Peyer's patch (tissue), 4 donors: ENCODE measurements around the gene DNASE2B. TPM values are rescaled to one million over a fixed set of nuclear protein-coding genes. Genes with fewer than 3 reads are reported as not detected.

Experiments used
- DNase-seq, 3 donors: peaks; one replicate each; pipeline ENCODE4 v3.0.0-alpha.2; 2017 to 2019
- H3K27ac ChIP-seq, 4 donors: fragments of 200-600 bp; sonication (generic); one replicate each; pipeline ENCODE4 v1.5.1; 2016 to 2019
- H3K27me3 ChIP-seq, 2 donors: fragments of 200-600 bp; sonication (generic); one replicate each; pipeline ENCODE4 v1.5.1; 2019
- H3K36me3 ChIP-seq, 3 donors: fragments of 200-600 bp; sonication (generic); one replicate each; pipeline ENCODE4 v1.5.1; 2016 to 2019
- H3K4me1 ChIP-seq, 4 donors: fragments of 200-600 bp; sonication (generic); one replicate each; pipeline ENCODE4 v1.5.1; 2016 to 2019
- H3K4me3 ChIP-seq, 4 donors: fragments of 200-600 bp; sonication (generic); 1 replicate in 3 of 4; 2 replicates in 1 of 4; pipeline ENCODE4 v1.5.1; 2016 to 2019; ENCODE audit warnings: mild to moderate bottlenecking in 1 of 4
- H3K9me3 ChIP-seq, 4 donors: fragments of 200-600 bp; sonication (generic); one replicate each; pipeline ENCODE4 v1.5.1; 2016 to 2019; ENCODE audit warnings: mild to moderate bottlenecking in 1 of 4
- CTCF ChIP-seq, 6 experiments: fragments of 450-650 bp in 4 of 6; fragments of 200-600 bp in 2 of 6; sonication (generic) in 1 of 6; IDR thresholded peaks; one replicate each; pipeline ENCODE4 v1.5.1; 2017 to 2019; ENCODE audit warnings: antibody characterized with exemption in 6 of 6, mild to moderate bottlenecking in 3 of 6, moderate library complexity in 1 of 6
- POLR2A ChIP-seq, 2 donors: fragments of 450-650 bp; IDR thresholded peaks; one replicate each; pipeline ENCODE4 v1.5.1; 2017; ENCODE audit warnings: antibody characterized with exemption in 2 of 2, mild to moderate bottlenecking in 2 of 2, moderate library complexity in 2 of 2
- total RNA-seq, 4 donors: library from RNA; depleted of rRNA; stranded (reverse); fragments of >200 nt; gene quantifications; one replicate each; pipeline ENCODE4 v1.1.0, GENCODE V29; 2016

Gene DNASE2B
- total RNA-seq, 4 donors from 2014 or later, result not detected

- DNase-seq, result no peak
- Histone ChIP-seq H3K9me3 (no peaks in the 10 kb centered on the region), H3K36me3 (no peaks in the 10 kb centered on the region), H3K27ac (no peak overlapping the region), H3K27me3 (no peaks in the 10 kb centered on the region), H3K4me3 (no peak overlapping the region), H3K4me1 (no peaks in the 10 kb centered on the region)
- TF ChIP-seq CTCF (IDR thresholded peaks at IDR 0.05), result no peak
- no peak for TF ChIP-seq POLR2A (IDR thresholded peaks at IDR 0.05)
These were observed 22.0 kb upstream of the DNASE2B start for GRCh38 chr1:84376000-84376910.

GRCh38 chr1:84377480-84378095, 20.7 kb upstream of the DNASE2B start:
- Histone ChIP-seq H3K4me3 (no peak overlapping the region), H3K36me3 (no peaks in the 10 kb centered on the region), H3K27me3 (no peaks in the 10 kb centered on the region), H3K9me3 (no peaks in the 10 kb centered on the region), H3K27ac (no peak overlapping the region), H3K4me1 (no peaks in the 10 kb centered on the region)
- TF ChIP-seq POLR2A (IDR thresholded peaks at IDR 0.05), result no peak
- no peak for TF ChIP-seq CTCF (IDR thresholded peaks at IDR 0.05)
- DNase-seq, result no peak

- H3K27me3 ChIP-seq, result no peaks in the 10 kb centered on the region
These were observed 19.0 kb upstream of the DNASE2B start for GRCh38 chr1:84379138-84379916.

GRCh38 chr1:84379917-84380180, 18.4 kb upstream of the DNASE2B start:
- Histone ChIP-seq H3K4me1 (no peaks in the 10 kb centered on the region), H3K4me3 (no peak overlapping the region), H3K9me3 (no peaks in the 10 kb centered on the region), H3K27ac (no peak overlapping the region), H3K27me3 (no peaks in the 10 kb centered on the region), H3K36me3 (no peaks in the 10 kb centered on the region)
- TF ChIP-seq POLR2A (IDR thresholded peaks at IDR 0.05), result no peak
- no peak for TF ChIP-seq CTCF (IDR thresholded peaks at IDR 0.05)
- DNase-seq, result no peak

More at GRCh38 chr1:84379138-84379916, 19.0 kb upstream of the DNASE2B start:
- Histone ChIP-seq H3K36me3 (no peaks in the 10 kb centered on the region), H3K9me3 (no peaks in the 10 kb centered on the region), H3K4me3 (no peak overlapping the region), H3K27ac (no peak overlapping the region), H3K4me1 (no peaks in the 10 kb centered on the region)
- DNase-seq, result no peak
- TF ChIP-seq POLR2A (IDR thresholded peaks at IDR 0.05), result no peak
- TF ChIP-seq CTCF (IDR thresholded peaks at IDR 0.05), result no peak

GRCh38 chr1:84382127-84382526, 16.2 kb upstream of the DNASE2B start:
- no peaks in the 10 kb centered on the region for H3K4me1 ChIP-seq
- H3K27me3 ChIP-seq, result no peaks in the 10 kb centered on the region
- no peak overlapping the region for H3K4me3 ChIP-seq
- DNase-seq, result no peak
- no peaks in the 10 kb centered on the region for H3K36me3 ChIP-seq
- H3K9me3 ChIP-seq, result no peaks in the 10 kb centered on the region
- TF ChIP-seq CTCF (IDR thresholded peaks at IDR 0.05), result no peak
- no peak for TF ChIP-seq POLR2A (IDR thresholded peaks at IDR 0.05)
- H3K27ac ChIP-seq, result no peak overlapping the region
